Mononuclear cell (primary cell): ENCODE measurements around the gene MXRA8. TPM values are rescaled to one million over a fixed set of nuclear protein-coding genes. Genes with fewer than 3 reads are reported as not detected.

Experiments used
- H3K27me3 ChIP-seq: 2 replicates; pipeline ENCODE4 v1.6.0; 2011; ENCODE audit warnings: low read length, control low read depth; ENCODE audit not compliant: insufficient read depth
- H3K4me1 ChIP-seq: 2 replicates; pipeline ENCODE4 v1.5.1; 2011; ENCODE audit warnings: mild to moderate bottlenecking, low read length, control low read depth; ENCODE audit not compliant: insufficient read depth
- H3K4me3 ChIP-seq: 2 replicates; pipeline ENCODE4 v1.5.1; 2011; ENCODE audit warnings: mild to moderate bottlenecking, low read length, moderate library complexity
- H3K9me3 ChIP-seq: 2 replicates; pipeline ENCODE4 v1.5.1; 2011; ENCODE audit warnings: low read depth, mild to moderate bottlenecking, control low read depth, low read length
- total RNA-seq: library from RNA; depleted of rRNA; stranded (reverse); fragments of >200 nt; gene quantifications from one replicate; pipeline ENCODE4 v1.2.3, GENCODE V29; 2012

MXRA8 gene
- total RNA-seq, 1 donor: 1.6 TPM

DNA sequence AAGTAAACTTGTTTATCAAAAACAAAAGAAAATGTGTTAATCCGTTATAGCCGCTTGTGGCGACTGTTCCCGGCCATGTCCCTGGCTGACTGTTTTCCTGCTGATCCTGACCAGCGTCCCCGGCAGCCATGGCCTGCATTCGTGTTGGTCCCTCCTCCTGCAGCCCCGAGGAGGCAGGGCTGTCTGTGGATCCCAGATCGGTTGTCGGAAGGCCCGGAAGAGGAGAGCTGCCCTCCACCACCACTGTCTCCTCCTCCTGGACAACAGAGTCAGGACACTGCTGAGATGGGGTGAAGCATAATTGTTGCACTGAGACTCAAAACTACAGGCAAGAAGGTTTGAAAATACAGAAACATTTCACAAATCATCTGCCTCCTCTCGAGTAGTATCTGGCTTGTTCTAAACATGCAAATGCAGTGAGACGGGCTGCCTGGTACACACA is 3.6 kb upstream of the MXRA8 start:
- Histone ChIP-seq H3K4me1 (peaks cover 13% of the 10 kb centered on the region), H3K9me3 (no peaks in the 10 kb centered on the region), H3K4me3 (no peak overlapping the region), H3K27me3 (no peaks in the 10 kb centered on the region)

DNA sequence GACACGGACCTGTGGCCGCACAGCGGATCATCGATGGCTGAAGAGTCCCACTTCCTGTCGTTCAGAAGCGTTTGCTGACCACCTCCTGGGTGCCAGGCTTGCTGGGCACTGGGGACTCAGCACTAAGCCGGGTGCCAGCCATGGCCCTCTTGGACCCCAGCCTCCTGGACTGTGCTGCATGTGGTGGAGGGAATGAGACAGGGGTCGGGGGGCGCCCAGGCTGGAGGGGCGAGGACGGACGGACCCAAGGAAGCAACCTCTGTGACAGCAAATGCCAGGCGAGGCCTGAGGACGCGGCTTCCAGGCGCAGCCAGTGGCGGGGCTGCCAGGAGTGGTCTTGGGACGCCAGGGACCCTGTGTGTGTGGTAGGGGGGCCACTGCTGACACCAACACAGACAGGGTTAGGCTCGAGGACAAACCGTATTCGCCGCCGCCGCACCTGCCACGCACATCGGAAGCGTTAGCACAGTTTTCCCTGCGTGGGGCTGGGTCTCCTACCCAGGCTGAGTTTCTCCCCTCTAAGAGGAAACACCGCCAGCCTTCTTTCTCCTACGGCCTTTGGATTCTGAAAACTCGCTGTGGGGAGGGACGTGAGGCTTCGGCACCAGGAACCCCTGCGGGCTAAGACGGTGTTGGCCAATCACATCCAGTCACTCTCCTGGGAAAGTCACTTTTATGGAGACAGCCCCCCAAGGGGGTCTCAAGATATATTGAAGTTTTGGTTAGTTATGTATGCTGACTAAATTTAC is 3.1 kb upstream of the MXRA8 start:
- H3K9me3 ChIP-seq: no peaks in the 10 kb centered on the region
- H3K4me1 ChIP-seq: peaks cover 13% of the 10 kb centered on the region
- H3K27me3 ChIP-seq: no peaks in the 10 kb centered on the region
- H3K4me3 ChIP-seq: no peak overlapping the region

DNA sequence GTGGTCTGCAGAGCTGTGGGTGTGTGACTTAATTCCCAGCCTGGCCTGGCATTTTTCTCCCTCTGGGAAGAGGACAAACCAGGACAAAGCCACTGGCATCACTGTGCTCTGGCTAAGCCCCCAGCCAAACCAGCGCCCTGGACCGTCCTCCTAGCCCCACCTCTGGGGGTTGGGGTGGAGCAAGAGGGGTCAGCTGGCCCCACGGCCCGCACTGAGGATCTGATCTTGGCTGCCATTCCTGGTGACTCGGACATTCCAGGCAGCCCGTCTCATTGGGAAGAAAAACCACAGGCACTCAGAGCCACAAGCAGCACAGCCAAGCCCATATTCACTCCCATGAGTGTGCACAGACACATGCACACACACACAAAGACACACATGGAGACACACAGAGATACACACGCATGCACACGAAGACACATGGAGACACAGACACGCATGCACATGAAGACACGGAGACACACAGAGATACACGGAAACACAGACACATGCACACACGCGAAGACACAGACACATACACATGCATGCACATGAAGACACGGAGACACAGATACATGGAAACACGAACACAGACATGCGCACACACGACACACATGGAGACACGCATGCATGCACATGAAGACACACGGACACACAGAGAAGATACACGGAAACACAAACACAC is 2.3 kb upstream of the MXRA8 start:
- Histone ChIP-seq H3K9me3 (no peaks in the 10 kb centered on the region), H3K27me3 (no peaks in the 10 kb centered on the region), H3K4me1 (peaks cover 13% of the 10 kb centered on the region), H3K4me3 (no peak overlapping the region)

DNA sequence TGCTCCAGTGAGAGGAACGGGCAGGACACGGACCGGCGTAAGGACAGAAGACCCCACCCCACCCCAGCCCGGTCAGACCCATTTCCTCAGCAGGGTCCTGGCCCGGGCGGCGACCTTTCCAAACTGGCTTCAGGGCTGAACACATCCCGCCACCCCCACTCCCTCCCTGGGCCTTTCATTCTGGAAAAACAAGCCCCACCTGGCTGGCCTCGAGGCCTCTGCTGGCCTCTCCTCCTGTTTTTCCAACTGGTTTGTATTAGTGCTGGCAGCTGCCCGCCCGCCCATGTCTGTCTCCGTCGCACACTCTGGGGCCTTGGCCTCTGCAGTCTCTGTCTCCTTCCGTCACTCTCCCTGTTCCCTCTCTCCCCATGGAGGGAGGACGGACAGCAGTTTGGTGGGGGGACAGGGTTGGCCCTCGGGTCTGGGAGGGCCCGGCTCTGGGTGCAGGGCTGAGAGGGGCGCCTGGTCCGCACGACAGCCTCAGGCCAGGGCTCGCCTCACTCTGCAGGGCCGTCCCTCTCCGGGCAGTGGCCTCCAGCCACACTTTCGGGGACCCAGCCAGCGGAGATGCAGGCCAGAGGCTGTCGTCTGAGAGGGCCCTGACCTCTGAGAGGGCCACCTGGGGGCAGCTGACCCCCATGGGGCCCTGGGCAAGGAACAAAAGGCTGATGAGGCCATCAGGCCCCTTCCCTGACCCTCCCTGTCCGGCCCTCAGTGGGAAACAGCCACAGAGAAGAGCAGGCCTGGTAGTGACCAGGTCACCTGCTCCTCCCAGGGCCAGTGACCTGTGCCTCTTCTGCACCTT is 1.5 kb upstream of the MXRA8 start:
- Histone ChIP-seq H3K4me1 (peaks cover 13% of the 10 kb centered on the region), H3K9me3 (no peaks in the 10 kb centered on the region), H3K4me3 (no peak overlapping the region), H3K27me3 (no peaks in the 10 kb centered on the region)

DNA sequence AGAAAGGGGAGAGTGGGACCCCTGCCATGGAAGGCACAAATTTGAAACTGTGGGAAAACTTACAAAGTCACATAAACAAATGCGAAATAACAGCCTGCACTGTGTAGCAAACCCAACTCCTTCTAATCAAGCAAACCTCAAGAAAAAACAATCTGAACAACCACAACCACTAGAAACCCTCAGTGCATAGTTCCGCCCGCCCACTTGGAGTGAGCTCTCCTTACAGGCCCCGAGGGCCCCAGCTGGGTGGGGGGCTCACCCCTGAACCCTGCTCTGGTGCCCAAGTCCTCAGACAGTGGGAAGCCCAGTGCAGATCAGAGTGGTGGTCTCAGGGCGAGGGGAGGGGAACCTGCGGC is 931 bp upstream of the MXRA8 start:
- no peaks in the 10 kb centered on the region for H3K9me3 ChIP-seq
- no peak overlapping the region for H3K4me3 ChIP-seq
- peaks cover 17% of the 10 kb centered on the region for H3K4me1 ChIP-seq
- H3K27me3 ChIP-seq: peaks cover 4% of the 10 kb centered on the region

DNA sequence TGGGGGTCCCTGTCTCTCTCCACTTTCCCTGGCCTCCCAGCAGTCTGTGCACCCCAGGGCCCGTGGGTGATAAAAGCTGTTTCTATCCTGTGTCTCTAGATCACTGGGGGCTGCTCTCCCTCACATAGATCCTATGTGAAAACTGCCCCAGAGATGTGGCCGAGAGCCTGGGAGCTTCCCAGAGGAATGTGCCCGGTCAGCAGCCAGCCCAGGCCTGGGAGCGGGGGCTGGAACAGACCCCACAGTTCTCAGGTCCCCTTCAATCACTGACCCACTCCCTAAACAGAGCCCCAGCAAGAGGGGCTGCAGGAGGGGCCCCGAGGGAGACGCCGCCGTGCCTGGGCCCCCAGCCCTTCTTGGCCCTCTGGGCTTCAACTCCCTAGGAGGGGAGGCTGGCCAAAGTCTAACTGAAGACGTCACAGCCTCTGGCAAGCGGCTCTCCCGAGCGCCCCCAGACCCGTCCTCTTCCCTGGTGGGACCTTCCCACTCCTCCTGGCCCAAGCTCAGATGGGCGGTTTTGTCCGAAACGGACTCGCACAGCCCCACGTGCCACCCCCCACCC is 403 bp downstream of the MXRA8 start:
- H3K9me3 ChIP-seq: no peaks in the 10 kb centered on the region
- peaks cover 14% of the 10 kb centered on the region for H3K27me3 ChIP-seq
- peaks cover 27% of the 10 kb centered on the region for H3K4me1 ChIP-seq
- no peak overlapping the region for H3K4me3 ChIP-seq

DNA sequence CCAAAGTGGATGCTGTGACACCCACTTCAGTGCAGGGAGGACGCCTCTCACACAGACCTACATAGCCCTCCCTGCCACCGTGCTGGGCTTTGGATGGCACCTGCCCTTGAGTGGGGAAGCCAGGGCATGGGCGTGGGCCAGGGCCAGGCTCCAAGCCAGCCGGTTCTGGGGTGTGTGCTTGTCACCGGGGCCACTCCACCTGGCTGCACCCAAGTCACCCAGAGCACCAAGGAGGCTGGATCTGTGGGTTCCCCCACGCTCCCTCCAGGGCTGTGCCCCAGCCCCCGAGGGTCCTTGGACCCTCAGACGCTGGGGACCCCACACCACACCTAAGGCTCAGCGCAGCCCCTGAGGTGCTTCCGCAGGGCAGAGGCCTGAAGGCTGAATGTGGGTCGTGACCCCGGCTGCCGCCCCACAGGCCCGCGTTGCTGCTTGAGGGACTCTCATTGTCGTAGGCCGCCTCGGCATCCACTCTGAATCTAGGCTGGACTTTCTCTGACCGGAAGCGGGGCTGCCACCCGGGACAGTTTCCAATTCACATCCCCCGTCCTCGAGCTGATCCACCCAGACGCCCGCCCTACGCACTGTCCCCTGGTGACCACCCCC is 1.5 kb downstream of the MXRA8 start:
- H3K4me1 ChIP-seq: peaks cover 27% of the 10 kb centered on the region
- no peak overlapping the region for H3K4me3 ChIP-seq
- no peaks in the 10 kb centered on the region for H3K9me3 ChIP-seq
- H3K27me3 ChIP-seq: peaks cover 20% of the 10 kb centered on the region

DNA sequence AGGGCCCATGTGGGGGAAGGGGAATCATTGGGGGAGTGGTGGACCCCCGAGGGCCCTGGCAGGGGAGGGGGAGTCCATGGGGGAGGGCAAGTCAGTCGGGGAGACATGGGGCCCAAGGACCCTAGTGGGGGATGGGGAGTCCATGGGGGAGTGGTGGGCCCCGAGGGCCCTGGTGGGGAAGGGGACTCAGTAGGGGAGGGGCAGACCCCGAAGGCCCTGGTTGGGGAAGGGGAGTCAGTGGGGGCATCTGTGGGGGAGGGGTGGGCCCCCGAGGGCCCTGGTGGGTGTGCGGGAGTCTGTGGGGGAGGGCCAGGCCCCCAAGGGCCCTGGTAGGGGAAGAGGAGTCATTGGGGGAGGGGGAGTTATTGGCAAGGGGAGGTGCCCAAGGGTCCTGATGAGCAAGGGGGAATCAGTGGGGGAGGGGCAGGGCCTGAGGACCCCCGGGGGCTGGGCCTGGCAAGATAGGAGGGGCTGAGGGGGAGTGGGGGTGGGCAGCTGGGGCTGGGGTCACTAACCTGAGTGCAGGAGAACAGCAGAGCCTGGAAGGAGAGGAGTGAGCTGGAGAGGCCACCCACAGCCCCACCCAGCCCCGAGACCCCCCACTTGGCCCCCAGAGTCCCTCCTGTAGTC is 2.1 kb downstream of the MXRA8 start:
- H3K27me3 ChIP-seq: peaks cover 20% of the 10 kb centered on the region
- H3K4me1 ChIP-seq: peaks cover 27% of the 10 kb centered on the region
- H3K9me3 ChIP-seq: no peaks in the 10 kb centered on the region

DNA sequence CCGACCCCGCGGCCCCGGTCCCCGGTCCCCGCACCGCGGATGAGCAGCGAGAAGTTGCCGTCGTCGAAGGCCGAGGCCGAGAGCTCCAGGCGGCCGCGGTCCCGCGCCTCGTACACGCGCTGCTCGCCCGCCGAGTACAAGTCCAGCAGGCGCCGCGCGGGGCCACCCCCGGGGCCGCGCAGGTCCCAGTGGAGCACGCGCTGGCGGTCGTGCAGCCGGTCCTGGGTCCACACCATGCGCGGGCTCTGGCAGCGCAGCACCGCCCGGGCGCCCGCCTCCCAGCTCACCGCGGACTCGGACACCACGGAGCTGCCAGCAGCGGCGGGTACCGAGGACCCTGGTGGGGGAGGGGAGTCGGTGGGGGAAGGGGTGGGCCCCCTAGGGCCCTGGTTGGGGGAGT is 2.9 kb downstream of the MXRA8 start:
- H3K4me1 ChIP-seq: peaks cover 27% of the 10 kb centered on the region
- H3K27me3 ChIP-seq: peaks cover 20% of the 10 kb centered on the region
- H3K9me3 ChIP-seq: no peaks in the 10 kb centered on the region
- no peak overlapping the region for H3K4me3 ChIP-seq

More for the DNA sequence above, 2.1 kb downstream of the MXRA8 start:
- no peak overlapping the region for H3K4me3 ChIP-seq

DNA sequence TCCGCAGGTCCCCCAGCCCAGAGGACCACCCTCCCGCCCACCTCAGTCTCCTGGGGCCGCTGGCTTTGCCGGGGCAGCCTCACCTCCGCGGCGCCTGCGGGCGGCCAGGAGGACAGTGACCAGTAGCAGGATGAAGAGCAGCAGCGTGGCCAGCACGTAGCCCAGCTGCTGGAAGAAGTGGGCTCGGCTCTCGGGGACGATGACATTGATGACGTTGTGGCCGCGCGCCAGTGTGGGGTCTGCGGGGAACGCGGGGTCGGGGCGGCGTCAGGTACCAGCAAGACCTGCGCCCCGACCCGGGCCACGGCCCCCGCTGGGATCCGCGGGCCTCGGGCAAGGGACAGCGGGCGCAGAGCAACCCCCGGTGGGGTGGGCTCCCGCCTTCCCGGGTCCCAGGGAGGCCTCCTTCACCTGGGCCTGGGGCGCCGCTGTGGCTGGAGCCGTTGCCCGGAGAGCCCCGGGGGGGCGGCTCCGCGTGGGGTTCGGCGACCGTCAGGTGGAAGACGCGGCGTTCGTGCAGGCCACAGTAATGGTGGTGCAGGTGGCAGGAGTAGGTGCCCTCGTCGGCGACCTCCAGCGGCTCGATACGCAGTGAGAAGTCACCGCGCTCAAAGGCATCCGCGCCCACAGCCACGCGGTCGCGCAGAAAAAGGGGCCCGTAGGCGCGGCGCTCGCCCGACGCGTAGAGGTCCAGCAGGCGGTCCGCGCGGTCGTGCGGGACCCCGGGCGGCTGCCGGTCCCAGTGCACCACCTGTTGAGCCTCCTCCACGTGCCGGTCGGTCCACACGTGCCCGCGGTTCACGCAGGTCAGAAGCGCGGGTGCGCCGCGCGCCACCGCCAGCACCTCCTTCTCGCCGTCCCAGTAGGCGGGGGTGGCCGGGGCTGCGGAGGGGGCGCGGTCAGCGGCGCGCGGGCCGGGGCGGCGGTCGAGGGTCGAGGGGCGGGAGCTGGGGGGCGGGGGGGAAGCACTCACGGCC is 3.8 kb downstream of the MXRA8 start:
- H3K27me3 ChIP-seq: peaks cover 20% of the 10 kb centered on the region
- no peaks in the 10 kb centered on the region for H3K9me3 ChIP-seq
- no peak overlapping the region for H3K4me3 ChIP-seq
- H3K4me1 ChIP-seq: peaks cover 27% of the 10 kb centered on the region

DNA sequence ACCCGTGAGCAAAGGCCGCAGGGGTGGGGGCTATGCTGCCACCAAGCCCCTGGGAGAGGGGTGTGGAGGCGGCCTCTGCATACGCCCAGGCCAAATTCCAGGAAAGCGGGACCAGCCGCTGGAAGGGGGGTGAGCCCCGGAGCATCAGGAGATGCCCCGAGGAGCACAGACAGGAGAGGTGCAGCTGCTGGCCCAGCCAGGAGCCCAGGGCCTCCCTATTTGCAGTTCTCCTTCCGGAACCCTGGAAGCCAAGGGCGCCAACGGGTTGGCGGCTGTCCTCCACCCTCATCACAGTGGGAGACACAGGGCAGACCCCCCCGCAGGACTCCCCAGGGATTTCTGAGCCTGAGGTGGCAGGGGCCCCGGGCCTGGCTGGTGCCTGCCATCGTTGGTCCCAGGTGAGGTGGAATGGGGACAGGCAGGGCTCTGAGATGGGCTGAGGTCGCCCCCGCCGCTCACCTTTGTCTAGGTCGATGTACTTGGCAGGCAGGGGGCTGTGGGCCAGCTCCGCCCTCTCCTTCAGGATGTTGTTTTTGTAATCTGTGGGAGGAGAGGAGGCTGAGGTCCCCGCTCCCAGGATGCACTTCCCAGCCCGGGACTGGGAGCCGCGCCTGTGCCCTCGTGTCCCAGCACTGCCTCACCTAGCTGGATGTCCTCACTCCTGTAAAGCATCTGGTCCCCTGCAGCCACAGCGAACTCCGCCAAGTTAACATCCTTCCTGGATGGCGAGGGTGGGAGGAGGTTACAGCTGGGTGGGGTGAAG is 4.8 kb downstream of the MXRA8 start:
- H3K4me1 ChIP-seq: peaks cover 23% of the 10 kb centered on the region
- H3K4me3 ChIP-seq: no peak overlapping the region
- no peaks in the 10 kb centered on the region for H3K9me3 ChIP-seq
- peaks cover 20% of the 10 kb centered on the region for H3K27me3 ChIP-seq

DNA sequence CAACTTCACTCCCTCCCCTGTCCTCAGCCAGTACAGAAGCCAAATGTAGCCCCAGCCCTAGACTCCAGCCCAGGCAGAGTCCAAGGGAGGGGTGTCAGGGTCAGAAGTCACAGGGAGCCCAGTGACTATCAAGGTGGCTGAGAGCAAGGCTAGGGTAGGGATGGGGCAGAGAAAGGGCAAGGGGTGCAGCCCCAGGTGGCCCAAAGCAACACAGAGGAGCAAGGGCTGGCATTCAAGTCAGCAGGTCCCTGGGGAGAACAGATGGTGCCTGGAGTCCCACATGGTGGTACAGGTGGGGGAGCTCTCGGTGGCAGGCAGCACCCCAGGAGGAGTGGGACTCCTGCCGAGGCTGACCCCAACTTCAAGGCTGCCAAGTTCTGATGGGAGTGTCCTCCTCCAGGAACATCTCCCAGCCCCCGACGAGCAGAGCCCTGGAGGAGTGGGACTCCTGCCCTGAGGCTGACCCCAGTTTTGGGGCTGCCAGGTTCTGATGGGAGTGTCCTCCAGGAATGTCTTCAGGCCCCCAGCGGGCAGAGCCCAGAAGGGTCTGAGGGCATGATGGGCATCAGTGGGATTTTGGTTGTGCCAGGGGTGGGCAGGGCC is 5.5 kb downstream of the MXRA8 start:
- Histone ChIP-seq H3K4me3 (no peak overlapping the region), H3K27me3 (peaks cover 20% of the 10 kb centered on the region), H3K4me1 (peaks cover 23% of the 10 kb centered on the region), H3K9me3 (no peaks in the 10 kb centered on the region)
